DND-41 (cell line): ENCODE data around the gene KIF5B.

Experiments used
- EZH2 ChIP-seq: IDR thresholded peaks from 3 replicates; pipeline ENCODE4 v1.6.1; 2012; ENCODE audit warnings: borderline replicate concordance, low read depth, mild to moderate bottlenecking, moderate library complexity, low read length, inconsistent platforms; ENCODE audit not compliant: severe bottlenecking
- TF ChIP-seq, protein P1 (sequence below): IDR thresholded peaks from 2 replicates; pipeline ENCODE4 v1.5.1; 2012; ENCODE audit warnings: borderline replicate concordance, low read length, moderate library complexity, mild to moderate bottlenecking; ENCODE audit not compliant: poor library complexity, severe bottlenecking; ENCODE audit errors: extremely low read depth

DNA sequence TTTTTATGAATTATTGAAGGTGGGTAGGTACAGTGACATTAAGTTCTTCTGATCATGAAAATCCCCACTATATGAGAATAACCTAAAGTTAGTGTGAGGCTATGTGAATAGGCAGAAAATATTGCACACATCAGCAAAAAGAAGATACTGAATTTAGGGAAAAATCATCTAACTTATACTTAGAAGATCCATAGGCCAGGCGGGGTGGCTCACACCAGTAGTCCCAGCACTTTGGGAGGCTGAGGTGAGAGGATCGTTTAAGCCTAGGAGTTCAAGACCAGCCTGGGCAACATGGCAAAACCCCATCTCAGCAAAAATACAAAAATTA is 78.1 kb downstream of the KIF5B start:
- TF ChIP-seq, protein P1, sequence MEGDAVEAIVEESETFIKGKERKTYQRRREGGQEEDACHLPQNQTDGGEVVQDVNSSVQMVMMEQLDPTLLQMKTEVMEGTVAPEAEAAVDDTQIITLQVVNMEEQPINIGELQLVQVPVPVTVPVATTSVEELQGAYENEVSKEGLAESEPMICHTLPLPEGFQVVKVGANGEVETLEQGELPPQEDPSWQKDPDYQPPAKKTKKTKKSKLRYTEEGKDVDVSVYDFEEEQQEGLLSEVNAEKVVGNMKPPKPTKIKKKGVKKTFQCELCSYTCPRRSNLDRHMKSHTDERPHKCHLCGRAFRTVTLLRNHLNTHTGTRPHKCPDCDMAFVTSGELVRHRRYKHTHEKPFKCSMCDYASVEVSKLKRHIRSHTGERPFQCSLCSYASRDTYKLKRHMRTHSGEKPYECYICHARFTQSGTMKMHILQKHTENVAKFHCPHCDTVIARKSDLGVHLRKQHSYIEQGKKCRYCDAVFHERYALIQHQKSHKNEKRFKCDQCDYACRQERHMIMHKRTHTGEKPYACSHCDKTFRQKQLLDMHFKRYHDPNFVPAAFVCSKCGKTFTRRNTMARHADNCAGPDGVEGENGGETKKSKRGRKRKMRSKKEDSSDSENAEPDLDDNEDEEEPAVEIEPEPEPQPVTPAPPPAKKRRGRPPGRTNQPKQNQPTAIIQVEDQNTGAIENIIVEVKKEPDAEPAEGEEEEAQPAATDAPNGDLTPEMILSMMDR, result no peak
- TF ChIP-seq EZH2, result no peak
